PC-9 (cell line): ENCODE measurements around the gene GOLGA5. TPM values are rescaled to one million over a fixed set of nuclear protein-coding genes. Genes with fewer than 3 reads are reported as not detected.

Experiments
- BruUV-seq: library from RNA; stranded (reverse); fragments of 400-500 nt; replicated peaks from 2 replicates; lab custom pipeline; 2021; lab: Mats Ljungman, UMichigan
- CTCF ChIA-PET: fragments of 300-600 bp; sonication (Branson Sonifier 250); formaldehyde crosslinking; loops from one replicate; lab custom pipeline; 2022; ENCODE audit warnings: antibody characterized with exemption; lab: Charles Lee
- POLR2A ChIA-PET: fragments of 300-600 bp; sonication (Branson Sonifier 250); formaldehyde crosslinking; loops from one replicate; lab custom pipeline; 2022; ENCODE audit warnings: antibody characterized with exemption; ENCODE audit not compliant: unreplicated experiment; lab: Charles Lee
- DNase-seq, 2 experiments: peaks; one replicate each; pipeline versions ENCODE4 v3.0.0 to v3.0.0-alpha.2; 2015 to 2022; ENCODE audit warnings: mixed read lengths in 1 of 2
- H2AFZ ChIP-seq: fragments of 200-600 bp; sonication (generic); 2 replicates; pipeline ENCODE4 v1.8.1; 2017; ENCODE audit warnings: antibody characterized with exemption
- H3F3A ChIP-seq: fragments of 200-600 bp; sonication (generic); 2 replicates; pipeline ENCODE4 v1.8.1; 2017; ENCODE audit warnings: antibody characterized with exemption, mild to moderate bottlenecking, low read depth; ENCODE audit not compliant: insufficient read depth
- H3K27ac ChIP-seq: fragments of 200-600 bp; sonication (generic); 2 replicates; pipeline ENCODE4 v1.6.1; 2016; ENCODE audit warnings: mixed run types
- H3K27me3 ChIP-seq: fragments of 200-600 bp; sonication (generic); 2 replicates; pipeline ENCODE4 v1.6.1; 2016; ENCODE audit warnings: low read depth, mixed run types; ENCODE audit not compliant: insufficient read depth
- H3K36me3 ChIP-seq: fragments of 200-600 bp; sonication (generic); 2 replicates; pipeline ENCODE4 v1.6.1; 2016; ENCODE audit warnings: low read depth, mixed run types
- H3K4me1 ChIP-seq: fragments of 200-600 bp; sonication (generic); replicated peaks from 2 replicates; pipeline ENCODE4 v1.6.1; 2016; ENCODE audit warnings: mixed run types; ENCODE audit not compliant: insufficient read depth
- H3K4me2 ChIP-seq: fragments of 200-600 bp; sonication (generic); 2 replicates; pipeline ENCODE4 v1.6.1; 2017; ENCODE audit warnings: mixed run types
- H3K4me3 ChIP-seq: fragments of 200-600 bp; sonication (generic); 2 replicates; pipeline ENCODE4 v1.6.1; 2016; ENCODE audit warnings: mixed run types
- H3K79me2 ChIP-seq: fragments of 200-600 bp; sonication (generic); 2 replicates; pipeline ENCODE4 v1.6.1; 2017; ENCODE audit warnings: low read depth, mixed run types
- H3K9me2 ChIP-seq: fragments of 200-600 bp; sonication (generic); 2 replicates; pipeline ENCODE4 v1.8.1; 2017; ENCODE audit warnings: mild to moderate bottlenecking; ENCODE audit not compliant: insufficient read depth
- H3K9me3 ChIP-seq: fragments of 200-600 bp; sonication (generic); 2 replicates; pipeline ENCODE4 v1.8.1; 2016; ENCODE audit warnings: low read depth; ENCODE audit not compliant: insufficient read depth
- H4K20me1 ChIP-seq: fragments of 200-600 bp; sonication (generic); 2 replicates; pipeline ENCODE4 v1.8.1; 2017; ENCODE audit not compliant: insufficient read depth
- CTCF ChIP-seq: fragments of 200-600 bp; sonication (generic); conservative IDR thresholded peaks from 2 replicates; pipeline ENCODE4 v1.6.1; 2017; ENCODE audit warnings: mixed run types, antibody characterized with exemption, mild to moderate bottlenecking, moderate library complexity
- EZH2 ChIP-seq: fragments of 200-600 bp; sonication (generic); IDR thresholded peaks from 2 replicates; pipeline ENCODE4 v1.8.0; 2017; ENCODE audit warnings: antibody characterized with exemption, low read depth
- intact Hi-C: fragments of 100-400 bp; cut with micrococcal nuclease; formaldehyde crosslinking; loops from one replicate; pipeline ENCODE4 v1.10.0; 2022; ENCODE audit not compliant: unreplicated experiment
- total RNA-seq: library from RNA; stranded (reverse); gene quantifications from 2 replicates; pipeline ENCODE4 v1.2.3, GENCODE V29; 2021

GOLGA5 gene
- total RNA-seq, 1 experiment from 2014 or later = 22.6 TPM

DNA sequence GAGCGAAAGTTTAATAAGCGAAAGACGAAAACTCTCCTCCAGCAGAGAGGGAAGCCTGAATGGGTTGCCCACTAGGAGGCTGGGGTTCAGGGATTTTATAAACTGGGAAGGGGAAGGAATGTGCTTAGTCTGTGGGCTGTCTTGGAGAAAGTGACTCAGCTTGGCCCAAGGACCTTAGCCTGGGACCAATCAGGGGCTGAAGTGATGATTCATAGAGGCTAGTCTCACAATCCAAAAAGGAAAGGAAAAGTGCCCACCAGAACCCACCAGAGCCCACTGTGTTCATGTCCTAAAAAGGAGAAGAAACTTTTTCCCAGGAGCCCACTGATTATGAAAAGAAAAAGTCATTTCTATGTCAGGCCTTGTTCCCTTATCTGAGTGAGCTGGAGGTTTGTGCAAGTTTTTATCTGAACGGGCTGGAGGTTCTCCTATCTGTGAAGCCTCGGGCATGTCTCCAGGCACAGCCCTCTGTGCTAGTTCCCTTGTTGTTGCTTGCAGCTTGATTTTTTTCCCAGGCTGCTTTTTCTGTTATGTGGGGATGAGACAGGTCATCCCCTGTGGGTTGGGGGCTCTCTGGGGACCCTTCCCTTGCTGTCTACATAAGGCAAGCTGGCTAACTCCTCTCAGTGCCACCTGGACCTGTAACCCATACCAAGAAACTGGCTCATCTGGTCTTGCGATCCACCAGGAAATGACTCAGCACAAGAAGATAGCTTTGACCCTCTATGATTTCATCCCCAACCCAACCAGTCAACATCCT, 8.3 kb upstream of the GOLGA5 start:
- Histone ChIP-seq H3K4me2 (peak overlapping the region; percentile 77), H3K9me2 (no peaks in the 10 kb centered on the region), H2AFZ (peak overlapping the region; percentile 70), H3K9me3 (peaks cover 38% of the 10 kb centered on the region), H3K27me3 (no peaks in the 10 kb centered on the region), H3K27ac (peak overlapping the region; percentile 94), H3K4me3 (peak overlapping the region; percentile 29; the same call in 1 of the 2 replicates), H3K36me3 (no peaks in the 10 kb centered on the region), H3K79me2 (no peaks in the 10 kb centered on the region), H4K20me1 (no peaks in the 10 kb centered on the region), H3K4me1 (peaks cover 35% of the 10 kb centered on the region), H3F3A (peaks cover 26% of the 10 kb centered on the region)
- TSS peak; percentile 90 for BruUV-seq
- peak; percentile 27 to 69 for DNase-seq
- intact Hi-C loops = no loop called here
- CTCF ChIA-PET = interaction anchor here (0.9 kb wide), 1 partner anchor 60 kb away, joined by 3 read pairs; no protein-coding TSS in a partner anchor
- TF ChIP-seq CTCF = no peak
- TF ChIP-seq EZH2 = no peak
- POLR2A ChIA-PET = interaction anchor here (0.6 kb wide), 1 partner anchor 8 kb away, joined by 3 read pairs; the partner anchor contains the start of gene GOLGA5

GRCh38 chr14:92786427-92786756, 7.7 kb upstream of the GOLGA5 start:
- H3K9me2 ChIP-seq = no peaks in the 10 kb centered on the region
- ChIA-PET CTCF (interaction anchor here (0.9 kb wide), 1 partner anchor 60 kb away, joined by 3 read pairs; no protein-coding TSS in a partner anchor), POLR2A (interaction anchor here (0.6 kb wide), 1 partner anchor 7 kb away, joined by 3 read pairs; the partner anchor contains the start of gene GOLGA5)
- H3K27me3 ChIP-seq = no peaks in the 10 kb centered on the region
- H3F3A ChIP-seq = peaks cover 26% of the 10 kb centered on the region
- TF ChIP-seq CTCF (no peak), EZH2 (no peak)
- H4K20me1 ChIP-seq = no peaks in the 10 kb centered on the region
- peak overlapping the region; percentile 77 for H3K4me2 ChIP-seq
- intact Hi-C loops = no loop called here
- no peaks in the 10 kb centered on the region for H3K79me2 ChIP-seq
- H3K4me3 ChIP-seq = peak overlapping the region; percentile 24
- H2AFZ ChIP-seq = peak overlapping the region; percentile 70
- no TSS peak for BruUV-seq
- peaks cover 38% of the 10 kb centered on the region for H3K9me3 ChIP-seq
- H3K4me1 ChIP-seq = peaks cover 35% of the 10 kb centered on the region
- peak overlapping the region; percentile 94 for H3K27ac ChIP-seq
- no peak for DNase-seq
- no peaks in the 10 kb centered on the region for H3K36me3 ChIP-seq

GRCh38 chr14:92787554-92787953, 6.6 kb upstream of the GOLGA5 start:
- no peak for DNase-seq
- Histone ChIP-seq H2AFZ (no peak overlapping the region), H3F3A (peaks cover 26% of the 10 kb centered on the region), H3K27ac (peak overlapping the region; percentile 94), H3K79me2 (no peaks in the 10 kb centered on the region), H3K4me1 (peaks cover 37% of the 10 kb centered on the region), H3K9me2 (no peaks in the 10 kb centered on the region), H3K4me3 (0 out of 2 replicates have a peak overlapping the region, but pooled peaks have one; percentile 4), H3K27me3 (no peaks in the 10 kb centered on the region), H3K9me3 (peaks cover 38% of the 10 kb centered on the region), H3K36me3 (no peaks in the 10 kb centered on the region), H3K4me2 (no peak overlapping the region), H4K20me1 (no peaks in the 10 kb centered on the region)
- ChIA-PET CTCF (no interaction called here), POLR2A (no interaction called here)
- BruUV-seq = no TSS peak
- intact Hi-C loops = no loop called here
- no peak for TF ChIP-seq EZH2
- TF ChIP-seq CTCF = no peak
